Measurements from ENCODE around the gene SV2C.

SV2C gene

GRCh38 chr5:76230711-76231285 lies 147.6 kb downstream of the SV2C start:
- H3K27ac ChIP-seq (ENCODE audit: extremely low read depth, low read depth, low read length), result no peak overlapping the region
- CTCF ChIA-PET, result no interaction called here
- H3K4me1 ChIP-seq (ENCODE audit: control insufficient read depth, insufficient read depth, low read length), result no peaks in the 10 kb centered on the region
- H3K36me3 ChIP-seq (ENCODE audit: control insufficient read depth in 2 of 2, insufficient read depth in 1 of 2, low read length in 2 of 2), result no peaks in the 10 kb centered on the region
- POLR2A ChIA-PET, result no interaction called here
- no peak for TF ChIP-seq GLIS1 (tag by site-specific recombination; IDR thresholded peaks at IDR 0.05)
- no peak for TF ChIP-seq BCL11A (tag by site-specific recombination; IDR thresholded peaks at IDR 0.05; ENCODE audit: low read depth)
- no peak for TF ChIP-seq YY1 (tag by site-specific recombination; IDR thresholded peaks at IDR 0.05)
- TF ChIP-seq ZNF654 (tag by site-specific recombination; IDR thresholded peaks at IDR 0.05; ENCODE audit: low read depth), result no peak
- TF ChIP-seq ZFP3 (tag by site-specific recombination; IDR thresholded peaks at IDR 0.05; ENCODE audit: low read depth), result no peak
- TF ChIP-seq PRDM2 (tag by site-specific recombination; IDR thresholded peaks at IDR 0.05; ENCODE audit: borderline replicate concordance), result no peak
- H3K9me3 ChIP-seq (ENCODE audit: control insufficient read depth, insufficient read depth, low read depth, low read length), result no peaks in the 10 kb centered on the region
- no peak overlapping the region for H3K4me3 ChIP-seq (ENCODE audit: low read depth, low read length)

- H3K36me3 ChIP-seq (ENCODE audit: control insufficient read depth in 2 of 2, insufficient read depth in 1 of 2, low read length in 2 of 2), result no peaks in the 10 kb centered on the region
- TF ChIP-seq ZNF366 (tag by site-specific recombination; conservative IDR thresholded peaks at IDR 0.05) (no peak), GLI4 (tag by site-specific recombination; IDR thresholded peaks at IDR 0.05) (no peak), ZBTB8A (tag by site-specific recombination; IDR thresholded peaks at IDR 0.05) (no peak), ZBTB10 (tag by site-specific recombination; IDR thresholded peaks at IDR 0.05) (no peak), ZNF155 (tag by site-specific recombination; IDR thresholded peaks at IDR 0.05) (no peak), SETDB1 (IDR thresholded peaks at IDR 0.05; ENCODE audit: insufficient read length, low read length) (no peak), REPIN1 (tag by site-specific recombination; IDR thresholded peaks at IDR 0.05; ENCODE audit: low read depth) (no peak), ZNF561 (tag by site-specific recombination; IDR thresholded peaks at IDR 0.05; ENCODE audit: borderline replicate concordance) (no peak), ZNF394 (tag by site-specific recombination; IDR thresholded peaks at IDR 0.05; ENCODE audit: borderline replicate concordance) (no peak), ZNF24 (tag by site-specific recombination; IDR thresholded peaks at IDR 0.05) (no peak), ZNF677 (tag by site-specific recombination; IDR thresholded peaks at IDR 0.05) (no peak), ZSCAN5A (tag by site-specific recombination; IDR thresholded peaks at IDR 0.05) (no peak)
- H3K9me3 ChIP-seq (ENCODE audit: control insufficient read depth, insufficient read depth, low read depth, low read length), result no peaks in the 10 kb centered on the region
- ChIA-PET POLR2A (no interaction called here), CTCF (interaction anchor here (0.5 kb wide), 1 partner anchor 645 kb away, joined by 4 read pairs; no protein-coding TSS in a partner anchor)
- H3K4me1 ChIP-seq (ENCODE audit: control insufficient read depth, insufficient read depth, low read length), result no peaks in the 10 kb centered on the region
- no peak overlapping the region for H3K27ac ChIP-seq (ENCODE audit: extremely low read depth, low read depth, low read length)
- no peak overlapping the region for H3K4me3 ChIP-seq (ENCODE audit: low read depth, low read length)
Observed at GRCh38 chr5:76234665-76235064, 151.5 kb downstream of the SV2C start.

All from HEK293 (cell line).